AG09319 (cell line): ENCODE results near the gene BRS3.

ENCODE experiments used
- DNase-seq: peaks from one replicate; pipeline ENCODE4 v3.0.0-alpha.2; 2010; ENCODE audit warnings: low read depth; ENCODE audit errors: extremely low read depth
- CTCF ChIP-seq: IDR thresholded peaks from 2 replicates; pipeline ENCODE4 v1.5.1; 2011; ENCODE audit warnings: low read depth, mild to moderate bottlenecking, inconsistent platforms, low read length, moderate library complexity

BRS3 gene

GRCh38 chrX:136493011-136493410 is 5.3 kb downstream of the BRS3 start:
- TF ChIP-seq CTCF = no peak
- DNase-seq = no peak

GRCh38 chrX:136495043-136495442 is 7.3 kb downstream of the BRS3 start:
- TF ChIP-seq CTCF = no peak
- DNase-seq = no peak

GRCh38 chrX:136496186-136496763 is 8.5 kb downstream of the BRS3 start:
- no peak for DNase-seq
- no peak for TF ChIP-seq CTCF

GRCh38 chrX:136496764-136497555 is 9.2 kb downstream of the BRS3 start:
- no peak for TF ChIP-seq CTCF
- DNase-seq = peak; percentile 42

- no peak for DNase-seq
- no peak for TF ChIP-seq CTCF
Measured at GRCh38 chrX:136497556-136498052, 9.9 kb downstream of the BRS3 start, which contains the start of gene HTATSF1. Gene HTATSF1 (plus strand): TSS chrX:136497592. CDS start chrX:136497685, 93 bp downstream.

GRCh38 chrX:136519069-136519468 is 31.3 kb downstream of the BRS3 start:
- no peak for TF ChIP-seq CTCF
- DNase-seq = no peak

GRCh38 chrX:136523770-136524169 is 36.0 kb downstream of the BRS3 start:
- TF ChIP-seq CTCF = no peak
- DNase-seq = no peak
